GM03348 (cell line): Measurements from ENCODE around the gene ACBD6.
"Not testable (repeated sequence)": the region's sequence is repeated elsewhere in the genome, so short reads cannot be mapped to it uniquely, and the experiment has no call there.

Experiments
- DNase-seq: peaks from one replicate; pipeline ENCODE4 v3.0.0; 2012; ENCODE audit warnings: low spot score

The ACBD6 gene

DNA sequence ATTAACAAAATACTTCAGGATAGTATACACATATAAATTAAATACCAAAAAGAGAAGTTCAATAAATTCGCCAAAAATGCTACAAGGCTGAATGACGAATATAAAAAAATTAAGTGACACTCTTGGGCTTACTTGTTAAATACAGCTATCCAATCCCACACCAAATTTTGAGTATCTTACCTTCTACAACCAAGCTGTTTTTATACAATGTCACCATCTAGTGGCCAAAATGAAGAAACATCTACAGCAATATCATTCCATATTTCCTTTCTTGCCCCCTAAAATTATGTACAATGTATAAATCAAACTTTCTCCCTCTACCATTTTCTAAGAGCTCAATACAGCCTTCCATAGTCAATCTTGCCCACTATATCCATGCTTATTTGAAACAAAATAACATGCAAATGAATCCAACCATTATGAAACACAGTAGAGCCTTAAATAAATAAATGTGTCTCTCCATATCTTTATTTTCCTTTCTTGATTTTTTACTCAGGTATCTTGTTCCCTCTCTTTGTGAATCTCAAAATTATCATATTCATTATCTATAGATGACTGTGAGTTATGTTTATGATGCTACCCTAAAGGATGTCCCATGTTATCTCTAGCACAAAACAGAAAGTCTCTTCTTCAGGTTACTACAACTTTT lies 86.3 kb downstream of the ACBD6 start:
- DNase-seq: peak; percentile 39

- no peak for DNase-seq
Observed at GRCh38 chr1:180415236-180415848, 87.0 kb downstream of the ACBD6 start.

DNA sequence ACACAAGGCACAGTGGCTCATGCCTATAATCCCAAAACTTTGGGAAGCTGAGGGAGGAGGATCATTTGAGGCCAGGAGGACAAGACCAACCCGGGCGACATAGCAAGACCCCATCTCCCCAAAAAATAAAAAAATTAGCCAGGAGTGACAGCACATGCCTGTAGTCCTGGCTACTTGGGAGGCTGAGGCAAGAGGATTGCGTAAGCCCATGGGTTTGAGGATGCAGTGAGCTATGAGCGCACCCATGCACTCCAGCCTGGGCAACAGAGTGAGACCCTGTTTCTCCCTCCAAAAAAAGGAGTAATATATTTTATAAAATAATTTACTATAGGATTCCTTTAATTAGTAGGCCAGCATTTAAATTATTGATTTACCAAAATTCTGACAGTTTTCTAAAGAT lies 89.8 kb downstream of the ACBD6 start:
- DNase-seq: no peak

GRCh38 chr1:180408128-180408527 lies 94.2 kb downstream of the ACBD6 start:
- DNase-seq: not testable (repeated sequence)

- DNase-seq: no peak
Observed at GRCh38 chr1:180407051-180407450, 95.3 kb downstream of the ACBD6 start.

- no peak for DNase-seq
Observed at GRCh38 chr1:180402551-180402950, 99.8 kb downstream of the ACBD6 start.

- no peak for DNase-seq
Observed at GRCh38 chr1:180402001-180402400, 100.4 kb downstream of the ACBD6 start.

DNA sequence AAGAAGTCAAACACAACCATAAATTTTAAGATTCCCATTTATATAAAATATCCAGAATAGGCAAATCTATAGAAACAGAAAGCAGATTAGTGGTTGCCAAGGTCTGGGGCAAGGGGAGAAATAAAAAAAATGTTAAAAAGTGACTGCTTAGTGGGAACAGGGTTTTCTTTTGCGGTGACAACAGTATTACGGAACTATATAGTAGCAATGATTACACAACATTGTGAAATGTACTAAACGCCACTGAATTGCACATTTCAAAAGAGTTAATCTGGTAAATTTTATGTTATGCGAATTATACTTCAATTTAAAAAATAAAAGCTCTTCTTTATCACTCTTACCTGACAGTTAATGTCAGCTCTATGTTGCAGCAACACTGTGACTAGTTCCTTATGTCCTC lies 105.2 kb downstream of the ACBD6 start:
- DNase-seq: no peak

- no peak for DNase-seq
Observed at GRCh38 chr1:180392427-180393145, 109.8 kb downstream of the ACBD6 start.

GRCh38 chr1:180392020-180392419 lies 110.4 kb downstream of the ACBD6 start:
- no peak for DNase-seq

DNA sequence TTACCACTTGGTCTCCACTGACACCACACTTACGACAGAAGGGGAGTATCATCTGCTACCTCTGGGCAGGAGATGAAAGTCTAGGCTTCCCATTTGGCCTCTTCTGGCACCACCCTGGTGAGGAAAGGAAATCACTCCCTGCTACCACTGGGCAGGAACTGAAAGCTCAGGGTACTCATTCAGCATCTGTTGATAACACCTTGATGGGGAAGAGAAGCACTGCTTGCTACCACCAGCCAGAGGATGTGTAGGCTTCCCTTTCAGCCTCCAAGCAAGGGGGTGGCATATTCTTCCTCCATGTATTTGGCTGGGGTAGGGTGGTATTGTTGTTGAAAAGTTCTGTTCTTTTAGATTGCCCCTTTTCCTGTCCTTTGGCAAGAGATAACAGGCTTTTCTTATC lies 115.0 kb downstream of the ACBD6 start:
- no peak for DNase-seq

DNA sequence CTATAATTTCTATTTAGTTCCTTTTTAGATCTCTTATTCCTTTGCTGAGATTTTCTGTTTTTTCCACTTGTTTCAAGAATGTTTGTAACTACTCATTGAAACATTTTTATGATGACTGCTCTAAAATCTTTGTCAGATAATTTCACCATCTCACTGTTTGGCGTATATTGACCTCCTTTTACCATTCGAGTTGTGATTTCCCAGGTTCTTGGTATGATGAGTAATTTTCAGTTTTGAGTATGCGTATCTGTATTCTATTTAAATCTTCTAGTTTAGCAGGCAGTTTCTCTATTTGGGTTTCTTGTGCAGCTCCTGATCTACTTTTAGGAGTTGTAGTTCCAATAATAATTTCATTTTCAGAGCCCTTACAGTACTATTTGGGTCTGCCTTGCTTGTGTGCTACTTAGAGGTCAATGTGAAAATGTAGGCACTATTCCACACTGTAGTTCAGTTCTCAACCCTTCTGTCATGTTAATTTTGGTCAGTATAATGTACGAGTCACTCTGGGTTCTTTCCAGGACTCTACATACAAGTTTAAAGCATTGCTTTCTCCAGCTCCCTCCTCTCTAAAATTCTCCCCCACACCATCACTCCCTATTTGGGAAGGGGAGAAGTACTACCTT lies 115.5 kb downstream of the ACBD6 start:
- no peak for DNase-seq

GRCh38 chr1:180385144-180385543 lies 117.2 kb downstream of the ACBD6 start:
- DNase-seq: no peak

DNA sequence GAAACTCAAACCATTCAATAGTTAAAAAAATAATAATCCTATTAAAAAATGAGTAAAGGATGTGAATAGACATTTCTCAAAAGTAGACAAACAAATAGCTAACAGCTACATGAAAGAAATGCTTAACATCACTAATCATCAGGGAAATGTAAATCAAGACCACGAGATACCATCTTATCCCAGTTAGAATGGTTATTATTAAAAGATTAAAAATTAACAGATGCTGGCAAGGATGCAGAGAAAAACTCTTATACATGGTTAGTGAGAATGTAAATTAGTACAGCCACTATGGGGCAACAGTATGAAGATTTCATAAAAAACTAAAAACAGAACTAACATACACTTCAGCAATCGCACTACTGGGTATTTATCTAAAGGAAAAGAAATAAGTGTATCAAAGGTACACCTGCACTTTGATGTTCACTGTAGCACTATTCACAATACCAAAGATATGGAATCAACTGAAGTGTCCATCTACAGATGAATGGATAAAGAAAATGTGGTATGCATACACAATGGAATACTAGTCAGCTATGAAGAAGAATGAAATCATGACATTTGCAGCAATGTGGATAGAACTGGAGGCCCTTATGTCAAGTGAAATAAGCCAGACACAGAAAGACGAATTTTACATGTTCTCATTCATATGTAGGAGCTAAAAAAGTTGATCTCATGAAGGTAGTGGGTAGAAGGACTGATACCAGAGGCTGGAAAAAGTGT lies 117.9 kb downstream of the ACBD6 start:
- no peak for DNase-seq

DNA sequence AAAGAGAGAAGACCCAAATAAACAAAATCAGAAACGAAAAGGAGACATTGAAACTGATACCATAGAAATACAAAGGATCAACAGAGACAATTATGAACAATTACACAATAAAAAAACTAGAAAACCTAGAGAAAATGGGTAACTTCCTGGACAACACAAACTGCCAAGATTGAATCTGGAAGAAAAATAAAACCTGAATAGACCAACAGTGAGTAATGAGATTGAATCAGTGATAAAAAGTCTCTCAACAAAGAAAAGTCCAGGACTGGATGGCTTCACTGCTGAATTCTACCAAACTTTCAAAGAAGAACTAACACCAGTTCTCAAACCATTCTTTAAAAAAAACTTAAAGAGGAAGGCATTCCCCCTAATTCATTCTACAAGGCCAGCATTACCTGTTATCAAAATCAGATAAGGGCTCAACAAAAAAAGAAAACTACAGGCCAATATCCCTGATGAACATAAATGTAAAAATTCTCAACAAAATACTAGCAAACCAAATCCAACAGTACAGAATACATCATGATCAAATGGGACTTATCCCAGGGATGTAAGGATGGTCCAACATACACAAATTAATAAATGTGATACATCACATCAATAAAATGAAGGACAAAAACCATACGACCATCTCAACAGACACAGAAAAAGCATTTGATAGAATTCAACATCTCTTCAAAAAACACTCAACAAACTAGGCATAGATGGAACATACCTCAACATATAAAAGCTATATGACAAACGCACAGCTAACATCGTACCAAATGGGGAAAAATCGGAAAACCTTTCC lies 119.9 kb downstream of the ACBD6 start:
- DNase-seq: no peak

GRCh38 chr1:180381184-180381580 lies 121.2 kb downstream of the ACBD6 start:
- no peak for DNase-seq

- no peak for DNase-seq
Observed at GRCh38 chr1:180380259-180381183, 121.9 kb downstream of the ACBD6 start.

DNA sequence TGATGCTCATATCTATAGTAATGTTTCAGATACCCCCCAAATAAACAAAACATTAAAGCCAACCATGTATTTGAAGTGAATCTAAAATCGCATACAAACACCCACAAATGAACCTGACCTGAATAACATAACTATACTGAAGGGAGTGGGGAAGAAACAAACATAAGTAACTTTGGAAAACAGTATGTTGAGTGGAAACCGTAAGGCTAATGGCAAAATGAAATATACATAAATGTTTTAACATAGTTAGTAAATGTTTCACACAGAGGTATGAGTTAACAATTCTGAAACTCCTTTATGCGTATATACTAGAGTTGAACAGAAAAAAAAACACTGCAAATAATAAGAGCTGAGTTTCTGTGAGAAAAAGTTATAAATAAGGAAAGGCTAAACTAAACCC lies 125.6 kb downstream of the ACBD6 start:
- no peak for DNase-seq

GRCh38 chr1:180376253-180376652 lies 126.1 kb downstream of the ACBD6 start:
- no peak for DNase-seq

GRCh38 chr1:180372728-180373127 lies 129.6 kb downstream of the ACBD6 start:
- DNase-seq: no peak
